Measurements from ENCODE around the gene PPP3R1.

PPP3R1 gene

DNA sequence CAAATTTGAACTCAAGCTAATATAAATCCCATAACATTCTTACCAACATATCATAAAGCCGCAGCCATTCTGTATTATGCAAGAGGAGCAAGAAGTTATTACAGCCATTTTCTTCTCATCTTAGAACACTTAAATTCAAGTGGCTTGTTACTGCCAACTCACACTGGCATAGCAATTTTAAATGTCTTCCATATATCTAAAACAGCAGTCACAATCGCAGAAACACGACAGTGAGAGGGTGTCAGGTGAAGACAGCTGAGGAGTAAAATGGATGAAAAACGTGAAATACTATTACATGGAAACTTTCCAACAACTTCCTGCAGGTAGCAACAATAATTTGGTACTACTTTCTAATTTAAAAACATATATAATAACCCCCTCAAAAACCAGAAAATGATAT lies 17.9 kb downstream of the PPP3R1 start:
- Histone ChIP-seq H3K27me3 (ENCODE audit: control insufficient read depth, insufficient read depth, low read length) (no peaks in the 10 kb centered on the region), H3K27ac (ENCODE audit: low read depth, low read length) (no peak overlapping the region), H3K36me3 (ENCODE audit: control insufficient read depth, insufficient read depth, low read length) (no peaks in the 10 kb centered on the region), H3K4me1 (ENCODE audit: control insufficient read depth, insufficient read depth, low read length) (peaks cover 47% of the 10 kb centered on the region), H3K9me3 (ENCODE audit: control insufficient read depth, insufficient read depth, low read length) (no peaks in the 10 kb centered on the region), H3K9ac (ENCODE audit: low read depth, low read length) (no peak overlapping the region), H3K4me3 (ENCODE audit: low read depth, low read length) (no peak overlapping the region)

DNA sequence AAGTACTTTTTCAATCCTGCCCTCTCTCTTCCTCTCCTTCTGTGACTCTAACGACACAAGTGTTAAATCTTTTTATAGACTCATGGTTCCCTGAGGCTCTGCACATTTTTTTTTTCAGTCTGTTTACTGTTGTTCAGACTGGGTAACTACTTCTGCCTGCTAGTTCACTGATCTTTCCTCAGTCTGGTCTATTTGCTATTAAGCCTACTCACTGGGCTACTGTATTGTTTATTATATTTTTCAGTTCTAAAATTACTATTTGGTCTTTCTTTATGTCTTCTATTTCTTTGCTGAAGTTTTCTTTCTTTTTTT lies 21.3 kb downstream of the PPP3R1 start:
- no peaks in the 10 kb centered on the region for H3K36me3 ChIP-seq (ENCODE audit: control insufficient read depth, insufficient read depth, low read length)
- H3K27ac ChIP-seq (ENCODE audit: low read depth, low read length): no peak overlapping the region
- H3K4me3 ChIP-seq (ENCODE audit: low read depth, low read length): no peak overlapping the region
- H3K9me3 ChIP-seq (ENCODE audit: control insufficient read depth, insufficient read depth, low read length): no peaks in the 10 kb centered on the region
- H3K4me1 ChIP-seq (ENCODE audit: control insufficient read depth, insufficient read depth, low read length): peaks cover 16% of the 10 kb centered on the region
- no peaks in the 10 kb centered on the region for H3K27me3 ChIP-seq (ENCODE audit: control insufficient read depth, insufficient read depth, low read length)
- no peak overlapping the region; the same call in 1 of the 2 replicates for H3K9ac ChIP-seq (ENCODE audit: low read depth, low read length)

- H3K9ac ChIP-seq (ENCODE audit: low read depth, low read length): no peak overlapping the region; the same call in 1 of the 2 replicates
These were observed 21.9 kb downstream of the PPP3R1 start for GRCh38 chr2:68230241-68231060.

GRCh38 chr2:68226794-68227193 lies 25.5 kb downstream of the PPP3R1 start:
- no peaks in the 10 kb centered on the region for H3K27me3 ChIP-seq (ENCODE audit: control insufficient read depth, insufficient read depth, low read length)
- peaks cover 29% of the 10 kb centered on the region; the same call in 1 of the 2 replicates for H3K4me1 ChIP-seq (ENCODE audit: control insufficient read depth, insufficient read depth, low read length)
- no peak overlapping the region for H3K4me3 ChIP-seq (ENCODE audit: low read depth, low read length)
- H3K36me3 ChIP-seq (ENCODE audit: control insufficient read depth, insufficient read depth, low read length): no peaks in the 10 kb centered on the region
- H3K9me3 ChIP-seq (ENCODE audit: control insufficient read depth, insufficient read depth, low read length): no peaks in the 10 kb centered on the region
- H3K27ac ChIP-seq (ENCODE audit: low read depth, low read length): no peak overlapping the region
- no peak overlapping the region for H3K9ac ChIP-seq (ENCODE audit: low read depth, low read length)

More at GRCh38 chr2:68230241-68231060, 21.9 kb downstream of the PPP3R1 start:
- peaks cover 16% of the 10 kb centered on the region for H3K4me1 ChIP-seq (ENCODE audit: control insufficient read depth, insufficient read depth, low read length)
- H3K36me3 ChIP-seq (ENCODE audit: control insufficient read depth, insufficient read depth, low read length): no peaks in the 10 kb centered on the region
- H3K4me3 ChIP-seq (ENCODE audit: low read depth, low read length): no peak overlapping the region
- no peak overlapping the region for H3K27ac ChIP-seq (ENCODE audit: low read depth, low read length)
- H3K9me3 ChIP-seq (ENCODE audit: control insufficient read depth, insufficient read depth, low read length): no peaks in the 10 kb centered on the region
- no peaks in the 10 kb centered on the region for H3K27me3 ChIP-seq (ENCODE audit: control insufficient read depth, insufficient read depth, low read length)

GRCh38 chr2:68225119-68225632 lies 27.2 kb downstream of the PPP3R1 start:
- no peaks in the 10 kb centered on the region for H3K27me3 ChIP-seq (ENCODE audit: control insufficient read depth, insufficient read depth, low read length)
- peaks cover 23% of the 10 kb centered on the region; the same call in 1 of the 2 replicates for H3K4me1 ChIP-seq (ENCODE audit: control insufficient read depth, insufficient read depth, low read length)
- H3K9ac ChIP-seq (ENCODE audit: low read depth, low read length): 0 out of 2 replicates have a peak overlapping the region, but pooled peaks have one; percentile 12
- H3K9me3 ChIP-seq (ENCODE audit: control insufficient read depth, insufficient read depth, low read length): no peaks in the 10 kb centered on the region
- no peaks in the 10 kb centered on the region for H3K36me3 ChIP-seq (ENCODE audit: control insufficient read depth, insufficient read depth, low read length)
- H3K27ac ChIP-seq (ENCODE audit: low read depth, low read length): peak overlapping the region; percentile 47
- no peak overlapping the region for H3K4me3 ChIP-seq (ENCODE audit: low read depth, low read length)

DNA sequence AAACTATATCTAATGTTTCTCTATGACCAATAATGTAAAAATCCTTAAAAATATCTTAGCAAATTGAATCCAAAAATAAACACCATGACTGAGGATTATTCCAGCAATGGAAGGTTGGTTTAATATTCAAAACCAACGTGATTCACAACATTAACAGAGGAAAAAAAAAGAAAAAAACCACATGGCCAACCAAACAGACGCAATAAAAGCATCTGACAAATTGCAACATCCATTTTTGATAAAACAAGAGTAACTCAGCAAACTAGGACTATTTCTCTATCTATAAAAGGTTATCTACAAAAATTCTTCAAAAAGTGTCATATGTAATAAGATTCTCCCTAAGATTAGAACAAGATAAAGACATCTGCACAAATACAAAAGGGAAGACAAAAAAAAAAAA lies 28.9 kb downstream of the PPP3R1 start:
- Histone ChIP-seq H3K27me3 (ENCODE audit: control insufficient read depth, insufficient read depth, low read length) (no peaks in the 10 kb centered on the region), H3K9ac (ENCODE audit: low read depth, low read length) (no peak overlapping the region), H3K36me3 (ENCODE audit: control insufficient read depth, insufficient read depth, low read length) (no peaks in the 10 kb centered on the region), H3K9me3 (ENCODE audit: control insufficient read depth, insufficient read depth, low read length) (no peaks in the 10 kb centered on the region), H3K4me1 (ENCODE audit: control insufficient read depth, insufficient read depth, low read length) (peaks cover 31% of the 10 kb centered on the region; the same call in 1 of the 2 replicates), H3K4me3 (ENCODE audit: low read depth, low read length) (no peak overlapping the region), H3K27ac (ENCODE audit: low read depth, low read length) (no peak overlapping the region)

DNA sequence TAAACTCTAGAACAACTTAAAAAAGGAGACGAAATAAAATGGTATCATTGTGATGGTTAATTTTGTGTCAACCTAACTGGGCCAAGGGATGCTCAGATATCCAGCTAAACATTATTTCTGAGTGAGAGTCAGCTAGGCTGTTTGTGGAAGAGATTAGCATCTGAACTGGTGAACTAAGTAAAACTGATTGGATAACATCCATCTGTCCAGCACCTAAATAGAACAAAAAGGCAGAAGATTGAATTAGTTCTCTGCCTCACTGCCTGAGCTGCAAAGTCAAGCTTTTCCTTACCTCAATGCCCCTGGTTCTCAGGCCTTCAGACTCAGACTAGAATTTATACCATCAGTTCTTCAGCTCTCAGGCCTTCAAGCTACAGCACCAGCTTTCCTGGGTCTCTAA lies 30.0 kb downstream of the PPP3R1 start:
- no peaks in the 10 kb centered on the region for H3K36me3 ChIP-seq (ENCODE audit: control insufficient read depth, insufficient read depth, low read length)
- no peak overlapping the region for H3K27ac ChIP-seq (ENCODE audit: low read depth, low read length)

GRCh38 chr2:68218343-68218901 lies 33.9 kb downstream of the PPP3R1 start:
- no peak overlapping the region for H3K4me3 ChIP-seq (ENCODE audit: low read depth, low read length)
- H3K4me1 ChIP-seq (ENCODE audit: control insufficient read depth, insufficient read depth, low read length): peaks cover 24% of the 10 kb centered on the region; the same call in 1 of the 2 replicates
- no peak overlapping the region for H3K9ac ChIP-seq (ENCODE audit: low read depth, low read length)
- no peaks in the 10 kb centered on the region for H3K9me3 ChIP-seq (ENCODE audit: control insufficient read depth, insufficient read depth, low read length)
- peaks cover 10% of the 10 kb centered on the region for H3K36me3 ChIP-seq (ENCODE audit: control insufficient read depth, insufficient read depth, low read length)
- H3K27me3 ChIP-seq (ENCODE audit: control insufficient read depth, insufficient read depth, low read length): no peaks in the 10 kb centered on the region
- H3K27ac ChIP-seq (ENCODE audit: low read depth, low read length): no peak overlapping the region

More for the DNA sequence above, 30.0 kb downstream of the PPP3R1 start:
- H3K4me1 ChIP-seq (ENCODE audit: control insufficient read depth, insufficient read depth, low read length): peaks cover 31% of the 10 kb centered on the region; the same call in 1 of the 2 replicates
- no peaks in the 10 kb centered on the region for H3K9me3 ChIP-seq (ENCODE audit: control insufficient read depth, insufficient read depth, low read length)
- no peaks in the 10 kb centered on the region for H3K27me3 ChIP-seq (ENCODE audit: control insufficient read depth, insufficient read depth, low read length)
- H3K9ac ChIP-seq (ENCODE audit: low read depth, low read length): no peak overlapping the region
- H3K4me3 ChIP-seq (ENCODE audit: low read depth, low read length): no peak overlapping the region

GRCh38 chr2:68217729-68218128 lies 34.6 kb downstream of the PPP3R1 start:
- no peak overlapping the region for H3K4me3 ChIP-seq (ENCODE audit: low read depth, low read length)
- peaks cover 23% of the 10 kb centered on the region; the same call in 1 of the 2 replicates for H3K4me1 ChIP-seq (ENCODE audit: control insufficient read depth, insufficient read depth, low read length)
- H3K27ac ChIP-seq (ENCODE audit: low read depth, low read length): no peak overlapping the region
- no peaks in the 10 kb centered on the region for H3K9me3 ChIP-seq (ENCODE audit: control insufficient read depth, insufficient read depth, low read length)
- no peak overlapping the region for H3K9ac ChIP-seq (ENCODE audit: low read depth, low read length)
- H3K36me3 ChIP-seq (ENCODE audit: control insufficient read depth, insufficient read depth, low read length): peaks cover 12% of the 10 kb centered on the region
- no peaks in the 10 kb centered on the region for H3K27me3 ChIP-seq (ENCODE audit: control insufficient read depth, insufficient read depth, low read length)

DNA sequence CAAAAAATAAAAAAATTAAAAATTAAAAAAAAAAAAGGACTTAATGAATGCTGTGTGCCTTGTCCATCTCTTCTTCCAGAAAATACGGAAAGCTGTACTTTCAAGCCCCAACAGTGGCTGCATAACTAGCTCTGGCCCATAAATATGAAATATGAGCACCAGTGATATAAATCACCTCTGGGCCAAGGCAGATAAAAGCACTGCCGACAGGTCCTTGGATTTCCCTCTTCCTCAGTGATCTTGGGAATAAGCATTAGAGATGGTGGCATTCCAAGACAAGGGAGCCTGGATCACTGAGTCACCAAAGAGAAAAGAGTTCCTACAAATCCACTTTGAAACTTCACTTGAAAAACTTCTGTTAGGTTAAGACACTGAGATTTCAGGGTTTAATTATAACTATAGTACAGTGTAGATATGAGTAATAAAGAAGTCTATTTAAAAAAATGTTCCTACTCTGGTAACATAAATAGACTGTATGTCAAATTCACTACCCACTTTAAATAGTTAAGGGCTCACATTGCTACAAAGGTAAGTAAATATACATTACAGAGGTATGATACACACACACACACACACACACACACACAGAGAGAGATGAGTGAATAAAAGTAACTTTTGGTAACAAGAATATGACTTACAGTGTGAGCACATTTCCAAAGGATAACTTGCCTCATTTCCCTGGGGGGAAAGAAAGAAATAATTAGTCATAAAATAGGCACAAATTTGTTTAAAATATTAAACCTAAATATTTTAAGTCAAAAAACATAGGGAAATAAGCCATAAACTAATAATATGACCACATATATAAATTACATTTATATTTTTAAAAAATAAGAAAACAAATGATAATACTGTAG lies 35.6 kb downstream of the PPP3R1 start:
- no peak overlapping the region for H3K27ac ChIP-seq (ENCODE audit: low read depth, low read length)
- peaks cover 16% of the 10 kb centered on the region; the same call in 1 of the 2 replicates for H3K4me1 ChIP-seq (ENCODE audit: control insufficient read depth, insufficient read depth, low read length)
- peaks cover 20% of the 10 kb centered on the region for H3K36me3 ChIP-seq (ENCODE audit: control insufficient read depth, insufficient read depth, low read length)
- no peaks in the 10 kb centered on the region for H3K9me3 ChIP-seq (ENCODE audit: control insufficient read depth, insufficient read depth, low read length)
- no peak overlapping the region for H3K4me3 ChIP-seq (ENCODE audit: low read depth, low read length)
- H3K27me3 ChIP-seq (ENCODE audit: control insufficient read depth, insufficient read depth, low read length): no peaks in the 10 kb centered on the region
- H3K9ac ChIP-seq (ENCODE audit: low read depth, low read length): no peak overlapping the region
